Astrocyte of the cerebellum (primary cell): ENCODE data around the gene PPM1D.
"Not testable (repeated sequence)": the region's sequence is repeated elsewhere in the genome, so short reads cannot be mapped to it uniquely, and the experiment has no call there.

Experiments
- DNase-seq: peaks from one replicate; pipeline ENCODE4 v3.0.0-alpha.2; 2011; ENCODE audit warnings: low read depth
- H3K4me3 ChIP-seq: 2 replicates; pipeline ENCODE4 v1.5.1; 2011; ENCODE audit warnings: mild to moderate bottlenecking, low read depth, low read length, moderate library complexity
- in situ Hi-C: cut with HindIII; loops from 2 replicates; pipeline ENCODE4 v1.10.0; 2017; ENCODE audit warnings: low sequenced_read_pairs
- TF ChIP-seq, protein P1 (sequence below): IDR thresholded peaks from 2 replicates; pipeline ENCODE4 v1.5.1; 2012; ENCODE audit warnings: low read length, low read depth, moderate library complexity, mild to moderate bottlenecking; ENCODE audit errors: missing control alignments

Gene PPM1D

GRCh38 chr17:60592750-60593149 lies 7.2 kb upstream of the PPM1D start:
- TF ChIP-seq, protein P1, sequence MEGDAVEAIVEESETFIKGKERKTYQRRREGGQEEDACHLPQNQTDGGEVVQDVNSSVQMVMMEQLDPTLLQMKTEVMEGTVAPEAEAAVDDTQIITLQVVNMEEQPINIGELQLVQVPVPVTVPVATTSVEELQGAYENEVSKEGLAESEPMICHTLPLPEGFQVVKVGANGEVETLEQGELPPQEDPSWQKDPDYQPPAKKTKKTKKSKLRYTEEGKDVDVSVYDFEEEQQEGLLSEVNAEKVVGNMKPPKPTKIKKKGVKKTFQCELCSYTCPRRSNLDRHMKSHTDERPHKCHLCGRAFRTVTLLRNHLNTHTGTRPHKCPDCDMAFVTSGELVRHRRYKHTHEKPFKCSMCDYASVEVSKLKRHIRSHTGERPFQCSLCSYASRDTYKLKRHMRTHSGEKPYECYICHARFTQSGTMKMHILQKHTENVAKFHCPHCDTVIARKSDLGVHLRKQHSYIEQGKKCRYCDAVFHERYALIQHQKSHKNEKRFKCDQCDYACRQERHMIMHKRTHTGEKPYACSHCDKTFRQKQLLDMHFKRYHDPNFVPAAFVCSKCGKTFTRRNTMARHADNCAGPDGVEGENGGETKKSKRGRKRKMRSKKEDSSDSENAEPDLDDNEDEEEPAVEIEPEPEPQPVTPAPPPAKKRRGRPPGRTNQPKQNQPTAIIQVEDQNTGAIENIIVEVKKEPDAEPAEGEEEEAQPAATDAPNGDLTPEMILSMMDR: no peak
- DNase-seq: no peak
- H3K4me3 ChIP-seq: no peak overlapping the region
- in situ Hi-C loops: no loop called here

- H3K4me3 ChIP-seq, in situ Hi-C loops, DNase-seq: not testable (repeated sequence)
These were observed 6.5 kb upstream of the PPM1D start for GRCh38 chr17:60593441-60594036.

GRCh38 chr17:60594170-60594569 lies 5.8 kb upstream of the PPM1D start:
- in situ Hi-C loops, H3K4me3 ChIP-seq, DNase-seq: not testable (repeated sequence)

DNA sequence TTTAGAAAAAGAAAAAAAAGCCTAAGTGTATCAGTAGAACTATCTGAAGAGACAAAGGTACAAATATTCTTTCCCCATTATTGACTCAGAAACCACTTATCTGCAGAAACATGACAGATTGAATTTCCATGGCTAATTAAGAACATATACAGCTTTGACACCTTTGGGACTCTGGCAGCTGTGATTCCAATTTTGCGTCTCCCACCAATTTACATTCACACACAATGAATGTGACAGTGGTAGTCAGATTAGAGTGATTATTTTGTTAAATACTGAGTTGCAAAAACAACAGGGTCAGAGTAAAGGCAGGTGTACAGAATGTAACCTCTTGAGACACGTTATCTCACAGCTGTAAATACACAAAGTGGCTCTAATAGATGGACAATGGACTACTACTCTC lies 5.3 kb upstream of the PPM1D start:
- no peak overlapping the region for H3K4me3 ChIP-seq
- TF ChIP-seq, protein P1: no peak
- DNase-seq: no peak
- in situ Hi-C loops: no loop called here

DNA sequence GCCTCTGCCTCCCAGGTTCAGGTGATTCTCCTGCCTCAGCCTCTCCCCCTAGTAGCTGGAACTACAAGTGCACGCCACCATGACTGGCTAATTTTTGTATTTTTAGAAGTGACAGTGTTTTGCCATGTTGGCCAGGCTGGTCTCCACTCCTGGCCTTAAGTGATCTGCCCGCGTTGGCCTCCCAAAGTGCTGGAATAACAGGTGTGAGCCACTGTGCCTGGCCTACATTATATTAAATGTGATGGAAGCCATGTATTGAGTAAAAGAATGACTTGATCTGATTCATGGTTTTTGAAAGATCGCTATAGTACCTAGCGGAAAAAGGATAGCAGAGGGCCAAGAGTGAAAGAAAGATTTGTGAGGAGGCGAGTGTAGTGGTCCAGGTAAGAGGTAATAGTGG lies 2.7 kb upstream of the PPM1D start:
- in situ Hi-C loops: no loop called here

DNA sequence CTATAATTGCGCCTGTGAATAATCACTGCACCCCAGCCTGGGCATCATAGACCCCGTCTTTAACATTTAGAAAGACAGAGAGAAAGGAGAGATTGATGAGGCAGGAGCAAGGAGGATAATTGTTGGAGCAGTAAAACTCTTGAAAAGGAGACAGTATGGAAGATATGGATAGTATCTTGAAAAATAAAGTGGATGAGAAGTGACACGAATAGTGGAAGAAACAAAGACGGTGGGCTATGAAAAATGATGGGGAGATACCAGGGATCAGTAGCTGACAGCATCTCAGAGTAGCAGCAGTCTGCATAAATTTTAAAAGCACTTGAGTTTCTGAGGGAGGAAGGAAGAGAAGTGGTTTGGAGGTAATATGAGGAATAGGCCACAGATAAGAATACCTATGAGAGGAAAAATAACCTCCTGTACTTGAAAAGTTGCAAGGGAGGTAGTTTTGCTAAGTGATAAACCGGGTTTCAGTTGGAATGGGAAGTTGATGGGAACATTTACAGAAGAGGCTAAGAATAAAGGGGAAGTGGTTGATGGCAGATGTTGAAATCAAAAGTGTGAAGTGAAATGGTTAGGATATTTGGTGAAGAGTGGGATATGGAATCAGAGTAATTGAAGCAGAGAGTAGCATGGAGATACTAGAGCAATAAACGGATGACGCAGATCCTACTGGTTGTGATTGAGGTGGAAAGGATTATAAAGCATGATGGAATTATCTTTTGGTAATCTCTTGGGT lies 1.8 kb upstream of the PPM1D start:
- in situ Hi-C loops: no loop called here
- no peak overlapping the region for H3K4me3 ChIP-seq

More for the DNA sequence above, 2.7 kb upstream of the PPM1D start:
- H3K4me3 ChIP-seq: no peak overlapping the region
- DNase-seq: no peak
- TF ChIP-seq, protein P1: no peak

GRCh38 chr17:60599220-60599619 lies 773 bp upstream of the PPM1D start:
- TF ChIP-seq, protein P1: no peak
- H3K4me3 ChIP-seq: peak overlapping the region; percentile 91
- in situ Hi-C loops: no loop called here
- DNase-seq: no peak

More for the DNA sequence above, 1.8 kb upstream of the PPM1D start:
- DNase-seq: no peak
- TF ChIP-seq, protein P1: no peak
